C4-2B (cell line): Measurements from ENCODE around the gene PTGS2.

Source experiments
- H3K27ac ChIP-seq: fragments of 450-650 bp; 2 replicates; pipeline ENCODE4 v1.5.1; 2017
- CTCF ChIP-seq: fragments of 450-650 bp; conservative IDR thresholded peaks from 2 replicates; pipeline ENCODE4 v1.5.1; 2017; ENCODE audit warnings: mild to moderate bottlenecking
- ZFX ChIP-seq: fragments of 450-650 bp; IDR thresholded peaks from 2 replicates; pipeline ENCODE4 v1.6.1; 2017

PTGS2 gene

GRCh38 chr1:186680245-186681061, at the start of gene PTGS2:
Gene PTGS2 (minus strand): TSS chr1:186680423. CDS start chr1:186680290, 133 bp downstream.
- no peak within 1 kb of the TSS for H3K27ac ChIP-seq
- TF ChIP-seq CTCF, result peak; percentile 35
- no peak for TF ChIP-seq ZFX

GRCh38 chr1:186722711-186723309, 42.6 kb upstream of the PTGS2 start:
- TF ChIP-seq CTCF (peak; percentile 89), ZFX (no peak)
- H3K27ac ChIP-seq, result no peak overlapping the region

- TF ChIP-seq CTCF (no peak), ZFX (no peak)
- H3K27ac ChIP-seq, result no peak overlapping the region
Observed at GRCh38 chr1:186717286-186717685, 37.1 kb upstream of the PTGS2 start.

GRCh38 chr1:186715887-186716809, 35.9 kb upstream of the PTGS2 start:
- TF ChIP-seq ZFX (no peak), CTCF (no peak)
- H3K27ac ChIP-seq, result no peak overlapping the region

- no peak overlapping the region for H3K27ac ChIP-seq
- no peak for TF ChIP-seq CTCF
- no peak for TF ChIP-seq ZFX
Observed at GRCh38 chr1:186710696-186711095, 30.5 kb upstream of the PTGS2 start.

- H3K27ac ChIP-seq, result no peak overlapping the region
- TF ChIP-seq ZFX, result no peak
- no peak for TF ChIP-seq CTCF
Observed at GRCh38 chr1:186708694-186709097, 28.5 kb upstream of the PTGS2 start.
